GM23338 (cell line): ENCODE data around the gene GRK5. TPM values are rescaled to one million over a fixed set of nuclear protein-coding genes. Genes with fewer than 3 reads are reported as not detected.

Source experiments
- ATAC-seq: fragments of 200-7000 bp; cut with Tn5 transposase; 3 replicates; pipeline ENCODE4 v1.9.1; 2020
- DNase-seq: peaks from one replicate; pipeline ENCODE4 v3.0.0-alpha.2; 2015; ENCODE audit warnings: low spot score
- H2AFZ ChIP-seq: fragments of 200-600 bp; sonication (generic); 2 replicates; pipeline ENCODE4 v1.8.0; 2016; ENCODE audit warnings: antibody characterized with exemption, mild to moderate bottlenecking, moderate library complexity
- H3F3A ChIP-seq: fragments of 200-600 bp; sonication (generic); replicated peaks from 2 replicates; pipeline ENCODE4 v1.8.0; 2017; ENCODE audit warnings: antibody characterized with exemption, mixed run types, low read depth
- H3K27ac ChIP-seq: fragments of 200-600 bp; sonication (generic); 2 replicates; pipeline ENCODE4 v1.6.1; 2016; ENCODE audit warnings: low read depth
- H3K27me3 ChIP-seq: fragments of 200-600 bp; sonication (generic); 2 replicates; pipeline ENCODE4 v1.8.0; 2016; ENCODE audit warnings: mild to moderate bottlenecking, mixed run types, moderate library complexity; ENCODE audit not compliant: insufficient read depth
- H3K36me3 ChIP-seq: fragments of 200-600 bp; sonication (generic); 2 replicates; pipeline ENCODE4 v1.8.0; 2016; ENCODE audit warnings: mild to moderate bottlenecking; ENCODE audit not compliant: insufficient read depth
- H3K4me1 ChIP-seq: fragments of 200-600 bp; sonication (generic); 2 replicates; pipeline ENCODE4 v1.8.0; 2016; ENCODE audit warnings: mild to moderate bottlenecking, moderate library complexity; ENCODE audit not compliant: insufficient read depth
- H3K4me2 ChIP-seq: fragments of 200-600 bp; sonication (generic); 2 replicates; pipeline ENCODE4 v1.7.1; 2017; ENCODE audit warnings: mixed run types
- H3K4me3 ChIP-seq: fragments of 200-600 bp; sonication (generic); 2 replicates; pipeline ENCODE4 v1.6.1; 2016; ENCODE audit warnings: mixed run types
- H3K79me2 ChIP-seq: fragments of 200-600 bp; sonication (generic); replicated peaks from 2 replicates; pipeline ENCODE4 v1.8.0; 2017; ENCODE audit warnings: mild to moderate bottlenecking; ENCODE audit not compliant: insufficient read depth
- H3K9me2 ChIP-seq: fragments of 200-600 bp; sonication (generic); 2 replicates; pipeline ENCODE4 v1.8.0; 2017; ENCODE audit not compliant: insufficient read depth
- H4K20me1 ChIP-seq: fragments of 200-600 bp; sonication (generic); replicated peaks from 2 replicates; pipeline ENCODE4 v1.8.0; 2017; ENCODE audit warnings: mild to moderate bottlenecking; ENCODE audit not compliant: insufficient read depth
- H3K27ac Mint-ChIP-seq: 2 replicates; pipeline ENCODE4 v1.8.0; 2020; ENCODE audit warnings: inconsistent platforms, mild to moderate bottlenecking, moderate library complexity, mixed read lengths
- H3K27me3 Mint-ChIP-seq: 3 replicates; pipeline ENCODE4 v1.8.0; 2022; ENCODE audit warnings: low read depth, mild to moderate bottlenecking, moderate library complexity, mixed read lengths, inconsistent platforms; ENCODE audit not compliant: insufficient read depth, poor library complexity
- H3K36me3 Mint-ChIP-seq: 3 replicates; pipeline ENCODE4 v1.8.0; 2021; ENCODE audit warnings: low read depth, mild to moderate bottlenecking, inconsistent platforms, moderate library complexity, mixed read lengths
- H3K4me1 Mint-ChIP-seq: 3 replicates; pipeline ENCODE4 v1.8.0; 2020; ENCODE audit warnings: mild to moderate bottlenecking, inconsistent platforms, mixed read lengths
- H3K4me3 Mint-ChIP-seq: 3 replicates; pipeline ENCODE4 v1.8.0; 2021; ENCODE audit warnings: moderate library complexity, mild to moderate bottlenecking, inconsistent platforms, mixed read lengths
- H3K9me3 Mint-ChIP-seq: 3 replicates; pipeline ENCODE4 v1.8.0; 2020; ENCODE audit warnings: moderate library complexity, mild to moderate bottlenecking, inconsistent platforms, mixed read lengths
- CREB1 ChIP-seq: fragments of 250-450 bp; sonication (Bioruptor Pico); IDR thresholded peaks from 2 replicates; pipeline ENCODE4 v1.5.0; 2020; ENCODE audit warnings: low read depth, mild to moderate bottlenecking, moderate library complexity
- EZH2phosphoT487 ChIP-seq: fragments of 200-600 bp; sonication (generic); IDR thresholded peaks from one replicate; pipeline ENCODE4 v1.8.1; 2018; ENCODE audit warnings: antibody characterized with exemption; ENCODE audit not compliant: unreplicated experiment
- STAT1 ChIP-seq: IDR thresholded peaks from one replicate; pipeline ENCODE4 v1.6.1; 2016; ENCODE audit warnings: antibody characterized with exemption; ENCODE audit not compliant: unreplicated experiment
- ZNF114 ChIP-seq: fragments of 250-450 bp; sonication (Bioruptor Pico); IDR thresholded peaks from 2 replicates; pipeline ENCODE4 v1.5.0; 2020; ENCODE audit warnings: mild to moderate bottlenecking, moderate library complexity
- ZNF331 ChIP-seq: fragments of 250-450 bp; sonication (Bioruptor Pico); IDR thresholded peaks from 2 replicates; pipeline ENCODE4 v1.5.0; 2020; ENCODE audit warnings: low read depth, mild to moderate bottlenecking, moderate library complexity
- ZNF462 ChIP-seq: fragments of 250-450 bp; sonication (Bioruptor Pico); IDR thresholded peaks from 2 replicates; pipeline ENCODE4 v1.5.0; 2020; ENCODE audit warnings: mild to moderate bottlenecking, moderate library complexity
- polyA plus RNA-seq: library from polyadenylated mRNA; unstranded; fragments of >200 nt; fragmentation: Nextera tagmentation; extraction: Ambion mirVana; gene quantifications from 2 replicates; pipeline ENCODE4 v1.2.1, GENCODE V29; 2016
- total RNA-seq: library from RNA; depleted of rRNA; stranded (reverse); fragments of >200 nt; shearing (Covaris generic); gene quantifications from 2 replicates; pipeline ENCODE4 v1.2.3, GENCODE V29; 2014
- TF ChIP-seq, protein P1 (sequence below): IDR thresholded peaks from one replicate; pipeline ENCODE4 v1.6.1; 2018; ENCODE audit warnings: antibody characterized with exemption; ENCODE audit not compliant: unreplicated experiment

The GRK5 gene
- total and polyA plus RNA-seq, 2 experiments from 2014 or later, result 0.53 to 2.0 TPM

DNA sequence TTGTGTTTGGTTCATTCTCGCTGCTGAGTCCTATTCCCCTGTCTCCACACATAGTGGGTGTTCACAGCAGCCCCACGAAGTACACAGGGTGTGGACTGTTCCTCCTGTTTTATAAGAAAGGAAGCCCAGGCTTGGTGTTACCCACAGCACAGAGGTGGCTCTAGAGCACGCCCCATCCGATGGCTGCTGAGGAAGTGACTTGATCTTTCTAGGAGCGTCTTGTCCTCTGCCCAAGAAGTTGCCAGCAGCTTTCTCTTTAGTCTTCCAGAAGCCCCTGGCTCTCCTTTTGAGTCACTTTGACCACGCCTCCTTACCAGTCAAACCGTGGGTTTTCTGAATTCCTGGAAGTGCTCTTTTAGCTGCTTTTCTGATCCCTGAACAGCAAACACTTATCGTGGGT, 94.0 kb downstream of the GRK5 start:
- H3K4me2 ChIP-seq, result no peak overlapping the region

More for the DNA sequence above, 94.0 kb downstream of the GRK5 start:
- peaks cover 9% of the 10 kb centered on the region for H3K9me3 Mint-ChIP-seq
- Histone ChIP-seq H3K36me3 (no peaks in the 10 kb centered on the region), H4K20me1 (no peaks in the 10 kb centered on the region), H3K27me3 (no peaks in the 10 kb centered on the region), H3K9me2 (no peaks in the 10 kb centered on the region), H3K79me2 (no peaks in the 10 kb centered on the region), H3K4me3 (no peak overlapping the region), H3K4me1 (no peaks in the 10 kb centered on the region), H3K27ac (no peak overlapping the region), H2AFZ (no peak overlapping the region), H3F3A (no peaks in the 10 kb centered on the region)
- peaks cover 6% of the 10 kb centered on the region; the same call in 2 of the 3 replicates for H3K4me1 Mint-ChIP-seq
- no peak for TF ChIP-seq ZNF462
- no peak for TF ChIP-seq EZH2phosphoT487
- TF ChIP-seq ZNF331, result no peak
- TF ChIP-seq, protein P1, sequence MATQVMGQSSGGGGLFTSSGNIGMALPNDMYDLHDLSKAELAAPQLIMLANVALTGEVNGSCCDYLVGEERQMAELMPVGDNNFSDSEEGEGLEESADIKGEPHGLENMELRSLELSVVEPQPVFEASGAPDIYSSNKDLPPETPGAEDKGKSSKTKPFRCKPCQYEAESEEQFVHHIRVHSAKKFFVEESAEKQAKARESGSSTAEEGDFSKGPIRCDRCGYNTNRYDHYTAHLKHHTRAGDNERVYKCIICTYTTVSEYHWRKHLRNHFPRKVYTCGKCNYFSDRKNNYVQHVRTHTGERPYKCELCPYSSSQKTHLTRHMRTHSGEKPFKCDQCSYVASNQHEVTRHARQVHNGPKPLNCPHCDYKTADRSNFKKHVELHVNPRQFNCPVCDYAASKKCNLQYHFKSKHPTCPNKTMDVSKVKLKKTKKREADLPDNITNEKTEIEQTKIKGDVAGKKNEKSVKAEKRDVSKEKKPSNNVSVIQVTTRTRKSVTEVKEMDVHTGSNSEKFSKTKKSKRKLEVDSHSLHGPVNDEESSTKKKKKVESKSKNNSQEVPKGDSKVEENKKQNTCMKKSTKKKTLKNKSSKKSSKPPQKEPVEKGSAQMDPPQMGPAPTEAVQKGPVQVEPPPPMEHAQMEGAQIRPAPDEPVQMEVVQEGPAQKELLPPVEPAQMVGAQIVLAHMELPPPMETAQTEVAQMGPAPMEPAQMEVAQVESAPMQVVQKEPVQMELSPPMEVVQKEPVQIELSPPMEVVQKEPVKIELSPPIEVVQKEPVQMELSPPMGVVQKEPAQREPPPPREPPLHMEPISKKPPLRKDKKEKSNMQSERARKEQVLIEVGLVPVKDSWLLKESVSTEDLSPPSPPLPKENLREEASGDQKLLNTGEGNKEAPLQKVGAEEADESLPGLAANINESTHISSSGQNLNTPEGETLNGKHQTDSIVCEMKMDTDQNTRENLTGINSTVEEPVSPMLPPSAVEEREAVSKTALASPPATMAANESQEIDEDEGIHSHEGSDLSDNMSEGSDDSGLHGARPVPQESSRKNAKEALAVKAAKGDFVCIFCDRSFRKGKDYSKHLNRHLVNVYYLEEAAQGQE, result no peak
- no peak for TF ChIP-seq STAT1
- TF ChIP-seq ZNF114, result no peak
- no peak for TF ChIP-seq CREB1 (CRISPR knock-in tag)
- H3K27ac Mint-ChIP-seq, result no peak overlapping the region
- H3K36me3 Mint-ChIP-seq, result peaks cover 3% of the 10 kb centered on the region; the same call in 1 of the 3 replicates
- H3K27me3 Mint-ChIP-seq, result peaks cover 2% of the 10 kb centered on the region
- H3K4me3 Mint-ChIP-seq, result no peak overlapping the region
- DNase-seq (no peak), ATAC-seq (no peak)
